GM12878 (cell line): Measurements from ENCODE around the gene STRN4. TPM values are rescaled to one million over a fixed set of nuclear protein-coding genes. Genes with fewer than 3 reads are reported as not detected.

Source experiments
- ATAC-seq: fragments of 200-7000 bp; cut with Tn5 transposase; 3 replicates; pipeline ENCODE4 v1.9.1; 2020; ENCODE audit warnings: mild to moderate bottlenecking, moderate library complexity
- BruUV-seq: library from RNA; stranded (reverse); fragments of 400-500 nt; replicated peaks from 2 replicates; lab custom pipeline; 2021; lab: Mats Ljungman, UMichigan
- CTCF ChIA-PET: fragments of 300-600 bp; sonication (Branson Sonifier 250); formaldehyde crosslinking; extraction: SDS; loops from one replicate; lab custom pipeline; 2021; ENCODE audit warnings: inconsistent platforms; lab: Yijun Ruan, JAX
- POLR2A ChIA-PET: fragments of 350-600 bp; formaldehyde crosslinking; extraction: SDS; loops from one replicate; lab custom pipeline; 2021; ENCODE audit warnings: inconsistent platforms; lab: Charles Lee
- RAD21 ChIA-PET: fragments of 300-600 bp; sonication (Branson Sonifier 250); formaldehyde crosslinking; loops from one replicate; lab custom pipeline; 2023; ENCODE audit warnings: antibody characterized with exemption; ENCODE audit not compliant: unreplicated experiment; lab: Charles Lee
- SMC1A ChIA-PET: fragments of 300-600 bp; sonication (Branson Sonifier 250); formaldehyde crosslinking; loops from one replicate; lab custom pipeline; 2023; ENCODE audit not compliant: unreplicated experiment, uncharacterized antibody; lab: Charles Lee
- DNase-seq: peaks from one replicate; pipeline ENCODE4 v3.0.0-alpha.2; 2011; ENCODE audit warnings: low read depth, low spot score
- FAIRE-seq: peaks from 3 replicates; lab custom pipeline; 2011; peaks lifted over from hg19 to GRCh38; lab: Jason Lieb, UNC
- H2AFZ ChIP-seq: 2 replicates; pipeline ENCODE4 v1.6.0; 2011; ENCODE audit warnings: low read depth, low read length, control low read depth; ENCODE audit not compliant: control insufficient read depth
- H3K27ac ChIP-seq: 2 replicates; pipeline ENCODE4 v1.5.1; 2011; ENCODE audit warnings: control low read depth; ENCODE audit not compliant: control insufficient read depth, insufficient read depth
- H3K27me3 ChIP-seq, 2 experiments: replicated peaks in 1 of 2; 2 replicates each; pipeline versions ENCODE4 v1.6.0 to v1.6.1; 2011; ENCODE audit warnings: low read length in 1 of 2; ENCODE audit not compliant: control insufficient read depth in 2 of 2, insufficient read depth in 2 of 2
- H3K36me3 ChIP-seq, 2 experiments: 2 replicates each; pipeline ENCODE4 v1.5.1; 2011; ENCODE audit warnings: low read length in 1 of 2; ENCODE audit not compliant: control insufficient read depth in 2 of 2, insufficient read depth in 2 of 2
- H3K4me1 ChIP-seq: 2 replicates; pipeline ENCODE4 v1.6.1; 2011; ENCODE audit warnings: mild to moderate bottlenecking, low read length, moderate library complexity, mixed read lengths; ENCODE audit not compliant: control insufficient read depth, insufficient read depth
- H3K4me2 ChIP-seq: 2 replicates; pipeline ENCODE4 v1.6.0; 2011; ENCODE audit warnings: control low read depth; ENCODE audit not compliant: control insufficient read depth, insufficient read depth
- H3K4me3 ChIP-seq: fragments of 200-600 bp; sonication (generic); 2 replicates; pipeline ENCODE4 v1.5.1; 2016
- H3K79me2 ChIP-seq: 2 replicates; pipeline ENCODE4 v1.6.0; 2011; ENCODE audit warnings: low read length; ENCODE audit not compliant: control insufficient read depth, insufficient read depth
- H3K9ac ChIP-seq: 2 replicates; pipeline ENCODE4 v1.8.0; 2011; ENCODE audit warnings: low read length, control low read depth, mixed read lengths; ENCODE audit not compliant: control insufficient read depth, insufficient read depth
- H3K9me3 ChIP-seq: replicated peaks from 3 replicates; pipeline ENCODE4 v1.5.1; 2011; ENCODE audit warnings: mild to moderate bottlenecking, low read length; ENCODE audit not compliant: control insufficient read depth, insufficient read depth
- H4K20me1 ChIP-seq: 2 replicates; pipeline ENCODE4 v1.6.0; 2011; ENCODE audit not compliant: control insufficient read depth, insufficient read depth
- CREB1 ChIP-seq: IDR thresholded peaks from 2 replicates; pipeline ENCODE4 v1.6.1; 2012; ENCODE audit warnings: low read depth, mild to moderate bottlenecking, inconsistent platforms
- CTCF ChIP-seq, 3 experiments: IDR thresholded peaks in 2 of 3; conservative IDR thresholded peaks in 1 of 3; 2 replicates each; pipeline ENCODE4 v1.5.1; 2011; ENCODE audit warnings: low read depth in 3 of 3, low read length in 3 of 3, mild to moderate bottlenecking in 3 of 3, control low read depth in 2 of 3, moderate library complexity in 2 of 3, inconsistent platforms in 1 of 3, mixed read lengths in 1 of 3; ENCODE audit not compliant: control insufficient read depth in 2 of 3, insufficient read depth in 1 of 3; ENCODE audit errors: extremely low read depth in 1 of 3
- CUX1 ChIP-seq: IDR thresholded peaks from 2 replicates; pipeline ENCODE4 v1.6.1; 2012; ENCODE audit warnings: improper control_type of control experiment, low read depth, low read length; ENCODE audit not compliant: insufficient replicate concordance
- ETV6 ChIP-seq, 2 experiments: fragments of 450-650 bp in 1 of 2; IDR thresholded peaks in 1 of 2; conservative IDR thresholded peaks in 1 of 2; 2 replicates each; pipeline ENCODE4 v1.6.1; 2014; ENCODE audit warnings: antibody characterized with exemption in 1 of 2, borderline replicate concordance in 1 of 2, low read depth in 1 of 2, mild to moderate bottlenecking in 1 of 2, moderate library complexity in 1 of 2
- HCFC1 ChIP-seq: fragments of 150-350 bp; IDR thresholded peaks from 2 replicates; pipeline ENCODE4 v1.6.1; 2014; ENCODE audit warnings: low read length
- HDAC2 ChIP-seq: fragments of 200-600 bp; sonication (generic); IDR thresholded peaks from 2 replicates; pipeline ENCODE4 v1.6.1; 2017
- MEF2A ChIP-seq: IDR thresholded peaks from 2 replicates; pipeline ENCODE4 v1.6.1; 2011; ENCODE audit warnings: low read depth, mild to moderate bottlenecking, low read length, moderate library complexity; ENCODE audit not compliant: insufficient read depth
- POLR2AphosphoS5 ChIP-seq: IDR thresholded peaks from 2 replicates; pipeline ENCODE4 v1.6.1; 2011; ENCODE audit warnings: mild to moderate bottlenecking, low read length, inconsistent platforms
- REST ChIP-seq: IDR thresholded peaks from 2 replicates; pipeline ENCODE4 v1.6.1; 2012; ENCODE audit warnings: mild to moderate bottlenecking, low read depth, low read length
- SKIL ChIP-seq: fragments of 450-650 bp; IDR thresholded peaks from 2 replicates; pipeline ENCODE4 v1.6.1; 2017; ENCODE audit warnings: mild to moderate bottlenecking, low read depth, inconsistent platforms; ENCODE audit not compliant: poor library complexity, severe bottlenecking
- SMC3 ChIP-seq: IDR thresholded peaks from 2 replicates; pipeline ENCODE4 v1.6.1; 2011; ENCODE audit warnings: low read length, improper control_type of control experiment, borderline replicate concordance
- WGBS: methylation state at CpG from one replicate; pipeline ENCODE4 v1.1.6; 2016; ENCODE audit warnings: low lambda C conversion rate; ENCODE audit not compliant: insufficient replicate concordance, insufficient coverage; ENCODE audit errors: missing lambda C conversion rate; 5-methylcytosine and 5-hydroxymethylcytosine counted together
- in situ Hi-C: fragments of 300-500 bp; cut with MboI; formaldehyde crosslinking; loops from 9 replicates; pipeline ENCODE4 v1.14.3; 2018; ENCODE audit warnings: mixed read lengths
- intact Hi-C: fragments of 100-400 bp; cut with micrococcal nuclease; formaldehyde crosslinking; loops from one replicate; pipeline ENCODE4 v1.14.2; 2022; ENCODE audit not compliant: unreplicated experiment
- polyA plus RNA-seq, 11 experiments: library from polyadenylated mRNA; depleted of rRNA in 4 of 11; unstranded in 6 of 11; stranded (reverse) in 5 of 11; fragments of >200 nt; fragmentation: Nextera tagmentation in 4 of 11; fragmentation: Illumina TruSeq in 1 of 11; extraction: Ambion mirVana in 4 of 11; extraction: Trizol in 1 of 11; gene quantifications; 1 replicate in 1 of 11; 2 replicates in 10 of 11; pipeline versions ENCODE4 v1.2.1 to v1.2.3, GENCODE V29; 2011 to 2016; ENCODE audit warnings: inconsistent platforms in 2 of 11, missing spikeins in 2 of 11, low read depth in 1 of 11
- total RNA-seq, 4 experiments: library from RNA; depleted of rRNA in 3 of 4; stranded (reverse); fragments of >200 nt in 3 of 4; fragmentation: Illumina TruSeq in 1 of 4; extraction: Trizol in 1 of 4; gene quantifications; 2 replicates each; pipeline versions ENCODE4 v1.2.1 to v1.2.3, GENCODE V29; 2013 to 2021

STRN4 gene
- total and polyA plus RNA-seq, 10 of the 15 experiments (the other 5 are each of a cell fraction or from before 2014, with no cell fraction given), result 0.42 to 62.8 (median 22.5) TPM

GRCh38 chr19:46696866-46697203 lies 49.4 kb downstream of the STRN4 start:
- Histone ChIP-seq H3K36me3 (peaks cover 36 to 50% of the 10 kb centered on the region in 2 experiments; a peak in 3 of 4 replicates), H3K9ac (no peak overlapping the region), H3K79me2 (no peaks in the 10 kb centered on the region), H3K4me3 (no peak overlapping the region), H3K4me1 (no peaks in the 10 kb centered on the region), H2AFZ (no peak overlapping the region), H3K4me2 (no peak overlapping the region), H3K27ac (no peak overlapping the region), H3K27me3 (no peaks in the 10 kb centered on the region), H4K20me1 (no peaks in the 10 kb centered on the region), H3K9me3 (no peaks in the 10 kb centered on the region; the same call in 2 of the 3 replicates)
- 99% methylated on average over 9 of the region's 9 CpGs for WGBS
- in situ Hi-C loops, result no loop called here
- FAIRE-seq, result no peak
- ChIA-PET SMC1A (interaction anchor here (0.6 kb wide), 2 partner anchors 16 to 146 kb away, joined by 3 read pairs; no protein-coding TSS in a partner anchor), CTCF (interaction anchor here (0.6 to 0.9 kb wide), 2 partner anchors 70 to 177 kb away, joined by 5 read pairs; no protein-coding TSS in a partner anchor), POLR2A (no interaction called here), RAD21 (no interaction called here)
- ATAC-seq, result no peak
- intact Hi-C loops, result no loop called here
- no peak for DNase-seq
- BruUV-seq, result no TSS peak
- no peak for TF ChIP-seq MEF2A
- no peak for TF ChIP-seq REST
- TF ChIP-seq ETV6 (conservative IDR thresholded peaks at IDR 0.05 in 1 of 2, IDR thresholded peaks at IDR 0.05 in 1 of 2; ENCODE audit: borderline replicate concordance in 1 of 2, low read depth in 1 of 2), result no peak
- TF ChIP-seq SKIL, result no peak
- no peak for TF ChIP-seq CREB1
- no peak for TF ChIP-seq HDAC2
- no peak for TF ChIP-seq SMC3
- TF ChIP-seq CTCF (IDR thresholded peaks at IDR 0.05 in 2 of 3, conservative IDR thresholded peaks at IDR 0.05 in 1 of 3; ENCODE audit: control insufficient read depth in 2 of 3, extremely low read depth in 1 of 3, insufficient read depth in 1 of 3, low read depth in 3 of 3, low read length in 3 of 3), result no peak
- no peak for TF ChIP-seq POLR2AphosphoS5
- no peak for TF ChIP-seq HCFC1
- TF ChIP-seq CUX1, result no peak
